Keratinocyte (primary cell): ENCODE measurements around the gene PAIP2B. TPM values are rescaled to one million over a fixed set of nuclear protein-coding genes. Genes with fewer than 3 reads are reported as not detected.

ENCODE experiments used
- DNase-seq: peaks from one replicate; pipeline ENCODE4 v3.0.0-alpha.2; 2011; ENCODE audit warnings: low read depth, missing footprints, low spot score
- FAIRE-seq: peaks from 2 replicates; lab custom pipeline; 2011; peaks lifted over from hg19 to GRCh38; lab: Jason Lieb, UNC
- H2AFZ ChIP-seq: 2 replicates; pipeline ENCODE4 v1.6.0; 2012; ENCODE audit warnings: low read length, control low read depth, inconsistent platforms; ENCODE audit not compliant: control insufficient read depth
- H3K27ac ChIP-seq: 2 replicates; pipeline ENCODE4 v1.5.1; 2011; ENCODE audit warnings: low read length; ENCODE audit not compliant: control insufficient read depth, insufficient read depth
- H3K27me3 ChIP-seq: 3 replicates; pipeline ENCODE4 v1.6.0; 2011; ENCODE audit warnings: low read length; ENCODE audit not compliant: control insufficient read depth, insufficient read depth; ENCODE audit errors: extremely low read depth
- H3K36me3 ChIP-seq, 2 experiments: 2 replicates in 1 of 2; 3 replicates in 1 of 2; pipeline ENCODE4 v1.5.1; 2011; ENCODE audit warnings: low read length in 2 of 2, mild to moderate bottlenecking in 1 of 2; ENCODE audit not compliant: control insufficient read depth in 2 of 2, insufficient read depth in 2 of 2; ENCODE audit errors: extremely low read depth in 1 of 2
- H3K4me1 ChIP-seq: 3 replicates; pipeline ENCODE4 v1.5.1; 2011; ENCODE audit warnings: low read length; ENCODE audit not compliant: control insufficient read depth, insufficient read depth; ENCODE audit errors: extremely low read depth
- H3K4me2 ChIP-seq: 3 replicates; pipeline ENCODE4 v1.6.0; 2011; ENCODE audit warnings: low read depth, low read length; ENCODE audit not compliant: control insufficient read depth, insufficient read depth; ENCODE audit errors: extremely low read depth
- H3K4me3 ChIP-seq, 3 experiments: fragments of 200-600 bp in 1 of 3; sonication (generic) in 1 of 3; 2 replicates in 2 of 3; 3 replicates in 1 of 3; pipeline ENCODE4 v1.5.1; 2011 to 2016; ENCODE audit warnings: low read length in 3 of 3, mild to moderate bottlenecking in 3 of 3, control low read depth in 2 of 3, inconsistent platforms in 1 of 3, low read depth in 1 of 3, mixed read lengths in 1 of 3, mixed run types in 1 of 3, moderate library complexity in 1 of 3; ENCODE audit not compliant: control insufficient read depth in 2 of 3, insufficient read depth in 2 of 3; ENCODE audit errors: extremely low read depth in 1 of 3
- H3K79me2 ChIP-seq: 2 replicates; pipeline ENCODE4 v1.6.0; 2012; ENCODE audit warnings: low read length; ENCODE audit not compliant: control insufficient read depth, insufficient read depth
- H3K9ac ChIP-seq: 3 replicates; pipeline ENCODE4 v1.6.0; 2011; ENCODE audit warnings: low read length; ENCODE audit not compliant: control insufficient read depth, insufficient read depth; ENCODE audit errors: extremely low read depth
- H3K9me1 ChIP-seq: 3 replicates; pipeline ENCODE4 v1.6.0; 2011; ENCODE audit warnings: low read length; ENCODE audit not compliant: control insufficient read depth, insufficient read depth; ENCODE audit errors: extremely low read depth
- H3K9me3 ChIP-seq: 2 replicates; pipeline ENCODE4 v1.5.1; 2012; ENCODE audit warnings: low read depth, low read length; ENCODE audit not compliant: control insufficient read depth
- H4K20me1 ChIP-seq: 3 replicates; pipeline ENCODE4 v1.6.0; 2011; ENCODE audit warnings: low read length; ENCODE audit not compliant: control insufficient read depth, insufficient read depth; ENCODE audit errors: extremely low read depth
- CTCF ChIP-seq, 3 experiments: IDR thresholded peaks in 1 of 3; conservative IDR thresholded peaks in 1 of 3; optimal IDR thresholded peaks in 1 of 3; 2 replicates in 2 of 3; 3 replicates in 1 of 3; pipeline versions ENCODE3 to v1.5.1; 2011; ENCODE audit warnings: low read length in 3 of 3, mild to moderate bottlenecking in 3 of 3, moderate library complexity in 2 of 3, control low read depth in 1 of 3, inconsistent platforms in 1 of 3; ENCODE audit not compliant: insufficient read depth in 2 of 3; ENCODE audit errors: extremely low read depth in 1 of 3
- EZH2 ChIP-seq: IDR thresholded peaks from one replicate; pipeline ENCODE4 v1.6.1; 2012; ENCODE audit warnings: inconsistent platforms, mild to moderate bottlenecking, low read length, moderate library complexity
- dilution Hi-C: fragments of 300-500 bp; cut with MboI; formaldehyde crosslinking; loops from one replicate; pipeline ENCODE4 v1.7.0; 2020; ENCODE audit warnings: low sequenced_read_pairs; ENCODE audit not compliant: extremely low pct_ligation_motif_present
- polyA minus RNA-seq, 3 experiments: library from RNA; depleted of rRNA, polyadenylated mRNA; stranded (reverse); fragments of >200 nt; gene quantifications; 1 replicate in 1 of 3; 2 replicates in 1 of 3; 3 replicates in 1 of 3; pipeline ENCODE4 v1.2.3, GENCODE V29; 2011
- polyA plus RNA-seq, 5 experiments: library from polyadenylated mRNA; depleted of rRNA in 3 of 5; stranded (reverse) in 3 of 5; stranded (forward) in 1 of 5; unstranded in 1 of 5; fragments of >200 nt; gene quantifications; 1 replicate in 1 of 5; 2 replicates in 3 of 5; 3 replicates in 1 of 5; pipeline versions ENCODE4 v1.2.1 to v1.2.3, GENCODE V29; 2011 to 2012; ENCODE audit warnings: missing spikeins in 2 of 5, low read depth in 1 of 5, low replicate concordance in 1 of 5

The PAIP2B gene
- polyA plus RNA-seq (0.99 to 1.7 TPM (median 1.4 TPM) in 3 replicates), polyA minus RNA-seq (0.66 to 2.6 TPM (median 2.4 TPM) in 3 replicates)
- polyA plus RNA-seq (2011; ENCODE audit: low read depth) = 2.0 TPM
- 0.83 and 1.5 TPM in 2 replicates for polyA plus RNA-seq (2011; cell fraction: cytosol; rRNA removed)
- 1.2 and 1.3 TPM in 2 replicates for polyA plus RNA-seq (2011; cell fraction: nucleus; rRNA removed)
- 1.2 and 3.2 TPM in 2 replicates for polyA plus RNA-seq (2012; ENCODE audit: low replicate concordance)
- 1.7 TPM for polyA minus RNA-seq (2011; cell fraction: cytosol; rRNA and poly(A)+ RNA removed)
- polyA minus RNA-seq (2011; cell fraction: nucleus; rRNA and poly(A)+ RNA removed) = 0.63 and 1.6 TPM in 2 replicates

- DNase-seq (peak; percentile 95), FAIRE-seq (peak; percentile 97)
- Histone ChIP-seq H3K4me3 (peak within 1 kb of the TSS; percentile 68 to 88 (median 72)), H3K36me3 (no peaks in the 10 kb centered on the region), H3K4me2 (peak within 1 kb of the TSS; percentile 85), H3K27ac (peak within 1 kb of the TSS; percentile 25), H3K9me1 (no peaks in the 10 kb centered on the region), H3K9me3 (no peaks in the 10 kb centered on the region), H3K27me3 (no peaks in the 10 kb centered on the region), H3K79me2 (no peaks in the 10 kb centered on the region), H2AFZ (peak within 1 kb of the TSS; percentile 100), H3K9ac (peak within 1 kb of the TSS; percentile 66), H3K4me1 (peaks cover 6% of the 10 kb centered on the region), H4K20me1 (no peaks in the 10 kb centered on the region)
- TF ChIP-seq EZH2 (no peak), CTCF (optimal IDR thresholded peaks at IDR 0.05 in 1 of 3, IDR thresholded peaks at IDR 0.05 in 1 of 3, conservative IDR thresholded peaks at IDR 0.05 in 1 of 3; ENCODE audit: extremely low read depth in 1 of 3, insufficient read depth in 2 of 3, low read length in 3 of 3) (no peak)
- dilution Hi-C loops = loop anchor here (10.0 kb wide), 1 partner anchor 68 kb away; no protein-coding TSS in a partner anchor
Measured at GRCh38 chr2:71226965-71227560, at the start of gene PAIP2B. PAIP2B (minus strand) TSS chr2:71227103; CDS start chr2:71202589, 24,514 bp downstream.

GRCh38 chr2:71275939-71276310 is 49.0 kb upstream of the PAIP2B start:
- Histone ChIP-seq H3K79me2 (no peaks in the 10 kb centered on the region), H3K9ac (no peak overlapping the region), H3K27ac (no peak overlapping the region), H3K9me1 (no peaks in the 10 kb centered on the region), H4K20me1 (no peaks in the 10 kb centered on the region), H3K4me3 (peak overlapping the region in 1 of 3 experiments; percentile 67), H2AFZ (no peak overlapping the region), H3K27me3 (peaks cover 35% of the 10 kb centered on the region), H3K4me1 (peaks cover 7% of the 10 kb centered on the region), H3K36me3 (no peaks in the 10 kb centered on the region), H3K9me3 (no peaks in the 10 kb centered on the region), H3K4me2 (peak overlapping the region; percentile 86)
- DNase-seq (no peak), FAIRE-seq (no peak)
- TF ChIP-seq CTCF (optimal IDR thresholded peaks at IDR 0.05 in 1 of 3, IDR thresholded peaks at IDR 0.05 in 1 of 3, conservative IDR thresholded peaks at IDR 0.05 in 1 of 3; ENCODE audit: extremely low read depth in 1 of 3, insufficient read depth in 2 of 3, low read length in 3 of 3) (no peak), EZH2 (no peak)
- dilution Hi-C loops = no loop called here
